A673 (cell line): Measurements from ENCODE around the gene CPPED1.

ENCODE experiments used
- EZH2 ChIP-seq: fragments of 200-600 bp; sonication (generic); IDR thresholded peaks from 2 replicates; pipeline ENCODE4 v1.6.1; 2017; ENCODE audit warnings: borderline replicate concordance, low read depth, mild to moderate bottlenecking, mixed read lengths, antibody characterized with exemption, low read length; ENCODE audit not compliant: poor library complexity, severe bottlenecking
- TF ChIP-seq, protein P1 (sequence below): fragments of 300-800, 200-600 bp; sonication (generic); conservative IDR thresholded peaks from 2 replicates; pipeline ENCODE4 v1.5.1; 2017; ENCODE audit warnings: low read depth, mild to moderate bottlenecking, antibody characterized with exemption, low read length, moderate library complexity, mixed read lengths

GRCh38 chr16:12760819-12761611, 42.7 kb downstream of the CPPED1 start:
- TF ChIP-seq, protein P1, sequence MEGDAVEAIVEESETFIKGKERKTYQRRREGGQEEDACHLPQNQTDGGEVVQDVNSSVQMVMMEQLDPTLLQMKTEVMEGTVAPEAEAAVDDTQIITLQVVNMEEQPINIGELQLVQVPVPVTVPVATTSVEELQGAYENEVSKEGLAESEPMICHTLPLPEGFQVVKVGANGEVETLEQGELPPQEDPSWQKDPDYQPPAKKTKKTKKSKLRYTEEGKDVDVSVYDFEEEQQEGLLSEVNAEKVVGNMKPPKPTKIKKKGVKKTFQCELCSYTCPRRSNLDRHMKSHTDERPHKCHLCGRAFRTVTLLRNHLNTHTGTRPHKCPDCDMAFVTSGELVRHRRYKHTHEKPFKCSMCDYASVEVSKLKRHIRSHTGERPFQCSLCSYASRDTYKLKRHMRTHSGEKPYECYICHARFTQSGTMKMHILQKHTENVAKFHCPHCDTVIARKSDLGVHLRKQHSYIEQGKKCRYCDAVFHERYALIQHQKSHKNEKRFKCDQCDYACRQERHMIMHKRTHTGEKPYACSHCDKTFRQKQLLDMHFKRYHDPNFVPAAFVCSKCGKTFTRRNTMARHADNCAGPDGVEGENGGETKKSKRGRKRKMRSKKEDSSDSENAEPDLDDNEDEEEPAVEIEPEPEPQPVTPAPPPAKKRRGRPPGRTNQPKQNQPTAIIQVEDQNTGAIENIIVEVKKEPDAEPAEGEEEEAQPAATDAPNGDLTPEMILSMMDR: no peak
- no peak for TF ChIP-seq EZH2
